ENCODE measurements around the gene BCKDHB. TPM values are rescaled to one million over a fixed set of nuclear protein-coding genes. Genes with fewer than 3 reads are reported as not detected.

BCKDHB gene
- total RNA-seq, 1 experiment from 2014 or later, result 20.0 TPM

DNA sequence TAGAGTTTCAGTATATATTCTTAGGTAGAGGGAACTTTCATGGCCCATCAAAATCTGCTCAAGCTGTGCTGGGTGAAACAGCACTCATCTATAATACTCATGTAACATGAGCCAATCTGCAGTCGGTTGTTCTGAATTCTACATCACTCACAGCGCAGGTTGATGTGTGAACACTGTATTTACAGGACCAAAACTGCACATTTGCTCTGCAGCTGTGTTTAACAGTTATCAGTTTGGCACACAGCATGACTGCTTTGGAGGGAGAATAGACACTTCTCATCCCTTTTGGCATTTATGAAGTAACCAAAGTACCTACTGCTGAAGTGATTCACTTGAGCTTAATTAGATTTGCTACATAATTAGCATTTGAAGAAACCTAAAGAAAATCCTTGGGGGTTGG, 225.1 kb downstream of the BCKDHB start:
- Histone ChIP-seq H3K4me3 (ENCODE audit: low read depth, low read length, poor library complexity, severe bottlenecking) (no peak overlapping the region), H3K9me3 (ENCODE audit: low read depth, low read length, poor library complexity, severe bottlenecking) (no peaks in the 10 kb centered on the region), H3K4me1 (ENCODE audit: insufficient read depth, low read length, poor library complexity, severe bottlenecking) (peaks cover 26% of the 10 kb centered on the region), H3K27ac (ENCODE audit: low read depth, low read length, poor library complexity, severe bottlenecking) (no peak overlapping the region), H3K36me3 (ENCODE audit: insufficient read depth, low read length, poor library complexity, severe bottlenecking) (no peaks in the 10 kb centered on the region), H3K27me3 (replicated peaks; ENCODE audit: insufficient read depth, low read depth, low read length, poor library complexity) (no peaks in the 10 kb centered on the region)
- BruUV-seq (replicated peaks), result no TSS peak
- ChIA-PET POLR2A (ENCODE audit: low non-redundant PET) (no interaction called here), CTCF (no interaction called here)
- TF ChIP-seq CTCF (conservative IDR thresholded peaks at IDR 0.05; ENCODE audit: low read depth, low read length) (no peak), EZH2 (IDR thresholded peaks at IDR 0.05; ENCODE audit: borderline replicate concordance, low read depth, low read length, poor library complexity, severe bottlenecking) (no peak)
- intact Hi-C loops (cut with micrococcal nuclease; ENCODE audit: unreplicated experiment), result no loop called here
- DNase-seq (ENCODE audit: low spot score), result peak; percentile 12

DNA sequence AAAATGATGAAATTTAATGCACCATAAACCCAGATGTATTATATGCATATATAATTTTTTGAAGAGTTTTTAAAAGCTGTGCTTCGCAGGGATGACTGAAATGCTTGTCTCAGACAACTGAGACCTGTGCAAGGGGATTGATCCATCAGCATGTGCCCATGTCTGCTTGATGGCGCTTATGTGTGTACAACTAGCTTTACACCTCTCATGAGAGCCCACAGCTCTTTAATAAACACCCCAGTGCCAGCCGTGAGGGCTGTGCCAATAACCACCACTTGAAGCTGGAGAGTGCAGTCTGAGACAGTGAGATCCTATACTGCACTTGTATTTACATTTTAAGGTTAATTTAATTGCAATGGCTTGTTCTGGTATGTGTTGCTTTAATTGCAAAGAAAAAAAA, 225.5 kb downstream of the BCKDHB start:
- Histone ChIP-seq H3K4me1 (ENCODE audit: insufficient read depth, low read length, poor library complexity, severe bottlenecking) (peaks cover 26% of the 10 kb centered on the region), H3K27me3 (replicated peaks; ENCODE audit: insufficient read depth, low read depth, low read length, poor library complexity) (no peaks in the 10 kb centered on the region), H3K9me3 (ENCODE audit: low read depth, low read length, poor library complexity, severe bottlenecking) (no peaks in the 10 kb centered on the region), H3K4me3 (ENCODE audit: low read depth, low read length, poor library complexity, severe bottlenecking) (no peak overlapping the region), H3K27ac (ENCODE audit: low read depth, low read length, poor library complexity, severe bottlenecking) (no peak overlapping the region), H3K36me3 (ENCODE audit: insufficient read depth, low read length, poor library complexity, severe bottlenecking) (no peaks in the 10 kb centered on the region)
- ChIA-PET CTCF (no interaction called here), POLR2A (ENCODE audit: low non-redundant PET) (no interaction called here)
- BruUV-seq (replicated peaks), result no TSS peak
- no peak for TF ChIP-seq EZH2 (IDR thresholded peaks at IDR 0.05; ENCODE audit: borderline replicate concordance, low read depth, low read length, poor library complexity, severe bottlenecking)
- TF ChIP-seq CTCF (conservative IDR thresholded peaks at IDR 0.05; ENCODE audit: low read depth, low read length), result no peak
- DNase-seq (ENCODE audit: low spot score), result no peak
- intact Hi-C loops (cut with micrococcal nuclease; ENCODE audit: unreplicated experiment), result no loop called here

DNA sequence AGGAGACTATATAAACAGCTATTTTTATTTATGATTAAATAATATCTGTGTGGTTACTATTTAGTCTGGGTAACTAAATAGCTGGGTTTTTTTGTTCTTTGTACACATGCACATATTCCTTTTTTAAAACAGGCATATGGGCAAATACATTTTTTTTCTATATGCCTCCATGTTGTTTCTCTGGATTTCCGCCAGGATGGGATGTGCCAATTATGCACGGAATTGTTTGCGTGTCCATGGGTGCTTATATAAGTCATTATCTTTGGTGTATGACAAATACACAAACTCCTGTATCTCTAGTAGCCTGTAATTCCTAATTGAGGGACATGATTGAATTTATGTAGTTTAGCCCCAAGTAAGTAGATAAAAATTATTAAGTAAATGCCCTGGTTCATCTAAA, 226.9 kb downstream of the BCKDHB start:
- Histone ChIP-seq H3K27me3 (replicated peaks; ENCODE audit: insufficient read depth, low read depth, low read length, poor library complexity) (no peaks in the 10 kb centered on the region), H3K36me3 (ENCODE audit: insufficient read depth, low read length, poor library complexity, severe bottlenecking) (no peaks in the 10 kb centered on the region), H3K9me3 (ENCODE audit: low read depth, low read length, poor library complexity, severe bottlenecking) (no peaks in the 10 kb centered on the region), H3K4me1 (ENCODE audit: insufficient read depth, low read length, poor library complexity, severe bottlenecking) (peaks cover 26% of the 10 kb centered on the region), H3K27ac (ENCODE audit: low read depth, low read length, poor library complexity, severe bottlenecking) (no peak overlapping the region), H3K4me3 (ENCODE audit: low read depth, low read length, poor library complexity, severe bottlenecking) (no peak overlapping the region)
- TF ChIP-seq CTCF (conservative IDR thresholded peaks at IDR 0.05; ENCODE audit: low read depth, low read length), result no peak
- no peak for TF ChIP-seq EZH2 (IDR thresholded peaks at IDR 0.05; ENCODE audit: borderline replicate concordance, low read depth, low read length, poor library complexity, severe bottlenecking)
- no TSS peak for BruUV-seq (replicated peaks)
- intact Hi-C loops (cut with micrococcal nuclease; ENCODE audit: unreplicated experiment), result no loop called here
- ChIA-PET POLR2A (ENCODE audit: low non-redundant PET) (no interaction called here), CTCF (no interaction called here)
- peak; percentile 43 for DNase-seq (ENCODE audit: low spot score)
